Astrocyte of the cerebellum (primary cell): Measurements from ENCODE around the gene BACE1-AS.
A peak's percentile ranks its signal among the peaks of the same experiment; 100 is the strongest.

ENCODE experiments used
- DNase-seq: peaks from one replicate; pipeline ENCODE4 v3.0.0-alpha.2; 2011; ENCODE audit warnings: low read depth
- H3K4me3 ChIP-seq: 2 replicates; pipeline ENCODE4 v1.5.1; 2011; ENCODE audit warnings: mild to moderate bottlenecking, low read depth, low read length, moderate library complexity
- CTCF ChIP-seq: IDR thresholded peaks from 2 replicates; pipeline ENCODE4 v1.5.1; 2012; ENCODE audit warnings: low read length, low read depth, moderate library complexity, mild to moderate bottlenecking; ENCODE audit errors: missing control alignments
- in situ Hi-C: cut with HindIII; loops from 2 replicates; pipeline ENCODE4 v1.10.0; 2017; ENCODE audit warnings: low sequenced_read_pairs

Gene BACE1-AS

GRCh38 chr11:117296881-117297280 is 5.7 kb downstream of the BACE1-AS start:
- TF ChIP-seq CTCF, result no peak
- in situ Hi-C loops, result no loop called here
- H3K4me3 ChIP-seq, result no peak overlapping the region
- DNase-seq, result no peak

GRCh38 chr11:117298195-117298594 is 7.0 kb downstream of the BACE1-AS start:
- no peak overlapping the region for H3K4me3 ChIP-seq
- no peak for TF ChIP-seq CTCF
- no peak for DNase-seq
- in situ Hi-C loops, result no loop called here

GRCh38 chr11:117299351-117300282 is 8.5 kb downstream of the BACE1-AS start:
- H3K4me3 ChIP-seq, result no peak overlapping the region
- no peak for TF ChIP-seq CTCF
- DNase-seq, result no peak
- in situ Hi-C loops, result no loop called here

- no peak for TF ChIP-seq CTCF
- DNase-seq, result peak; percentile 24
- no peak overlapping the region for H3K4me3 ChIP-seq
- in situ Hi-C loops, result no loop called here
Measured at GRCh38 chr11:117300283-117300663, 9.1 kb downstream of the BACE1-AS start.

- DNase-seq, result no peak
- no peak for TF ChIP-seq CTCF
- in situ Hi-C loops, result no loop called here
- no peak overlapping the region for H3K4me3 ChIP-seq
Measured at GRCh38 chr11:117300773-117301172, 9.6 kb downstream of the BACE1-AS start.

- no peak for TF ChIP-seq CTCF
- in situ Hi-C loops, result no loop called here
- DNase-seq, result no peak
- H3K4me3 ChIP-seq, result no peak overlapping the region
Measured at GRCh38 chr11:117302228-117302627, 11.1 kb downstream of the BACE1-AS start.
